PFSK-1 (cell line): ENCODE results near the gene NEDD1.

ENCODE experiments used
- FOXP2 ChIP-seq: optimal IDR thresholded peaks from 2 replicates; pipeline ENCODE3; 2011; ENCODE audit warnings: borderline replicate concordance, control low read depth, inconsistent platforms; ENCODE audit not compliant: insufficient read depth; ENCODE audit errors: extremely low read length, extremely low read depth
- POLR2AphosphoS5 ChIP-seq: IDR thresholded peaks from 2 replicates; pipeline ENCODE4 v1.6.1; 2012; ENCODE audit warnings: low read depth, mild to moderate bottlenecking, control low read depth, low read length, moderate library complexity
- REST ChIP-seq, 2 experiments: IDR thresholded peaks; 2 replicates each; pipeline versions ENCODE4 v1.6.1 to v1.8.0; 2011 to 2012; ENCODE audit warnings: low read depth in 2 of 2, low read length in 2 of 2, control low read depth in 1 of 2, inconsistent platforms in 1 of 2, mild to moderate bottlenecking in 1 of 2, moderate library complexity in 1 of 2; ENCODE audit not compliant: insufficient read depth in 1 of 2
- SIN3A ChIP-seq: IDR thresholded peaks from 2 replicates; pipeline ENCODE4 v1.6.1; 2012; ENCODE audit warnings: mild to moderate bottlenecking, low read length, moderate library complexity, borderline replicate concordance; ENCODE audit not compliant: insufficient read depth
- TAF1 ChIP-seq: IDR thresholded peaks from 2 replicates; pipeline ENCODE4 v1.6.1; 2012; ENCODE audit warnings: low read length, control low read depth, borderline replicate concordance; ENCODE audit not compliant: insufficient read depth

GRCh38 chr12:96897421-96897820 lies 9.6 kb upstream of the NEDD1 start:
- no peak for TF ChIP-seq REST (IDR thresholded peaks at IDR 0.05; ENCODE audit: insufficient read depth in 1 of 2, low read depth in 2 of 2, low read length in 2 of 2)
- no peak for TF ChIP-seq POLR2AphosphoS5
- no peak for TF ChIP-seq SIN3A
- no peak for TF ChIP-seq TAF1
- TF ChIP-seq FOXP2: no peak
